Testis (tissue), 3 donors: Measurements from ENCODE around the gene AUTS2. TPM values are rescaled to one million over a fixed set of nuclear protein-coding genes. Genes with fewer than 3 reads are reported as not detected.

ENCODE experiments used
- DNase-seq: peaks from one replicate; pipeline ENCODE4 v3.0.0-alpha.2; 2019
- H3K27ac ChIP-seq, 2 donors: fragments of 200-600 bp; sonication (generic); one replicate each; pipeline ENCODE4 v1.5.1; 2019
- H3K27me3 ChIP-seq: fragments of 200-600 bp; sonication (generic); one replicate; pipeline ENCODE4 v1.5.1; 2019
- H3K36me3 ChIP-seq: fragments of 200-600 bp; sonication (generic); one replicate; pipeline ENCODE4 v1.5.1; 2017; ENCODE audit warnings: low read depth; ENCODE audit errors: missing control alignments
- H3K4me1 ChIP-seq: fragments of 200-600 bp; sonication (generic); one replicate; pipeline ENCODE4 v1.5.1; 2019
- H3K4me3 ChIP-seq, 2 donors: fragments of 200-600 bp; sonication (generic); one replicate each; pipeline ENCODE4 v1.5.1; 2017 to 2019
- H3K9me3 ChIP-seq: fragments of 200-600 bp; sonication (generic); one replicate; pipeline ENCODE4 v1.5.1; 2017
- POLR2A ChIP-seq: fragments of 450-650 bp; IDR thresholded peaks from one replicate; pipeline ENCODE4 v1.6.1; 2017; ENCODE audit warnings: antibody characterized with exemption, mild to moderate bottlenecking, moderate library complexity
- WGBS, 2 donors: methylation state at CpG; one replicate each; pipeline ENCODE4 v1.1.5; 2018; 5-methylcytosine and 5-hydroxymethylcytosine counted together
- intact Hi-C: fragments of 100-400 bp; cut with DNase I; formaldehyde crosslinking; loops from one replicate; pipeline ENCODE4 v1.15.1; 2023; ENCODE audit warnings: low total_unique reads
- polyA plus RNA-seq: library from polyadenylated mRNA; stranded (reverse); fragments of 350-450 nt; fragmentation: Illumina TruSeq; extraction: RNeasy Lipid Tissue Mini Kit (QIAGEN cat#74804); gene quantifications from one replicate; pipeline ENCODE4 v1.2.3, GENCODE V29; 2014; ENCODE audit warnings: low read depth, low replicate concordance; ENCODE audit not compliant: insufficient read depth
- total RNA-seq, 2 donors: library from RNA; depleted of rRNA; stranded (reverse); fragments of >200 nt; gene quantifications; one replicate each; pipeline ENCODE4 v1.2.3, GENCODE V29; 2016
- TF ChIP-seq, protein P1 (sequence below), 3 experiments: fragments of 450-650 bp in 2 of 3; fragments of 200-600 bp in 1 of 3; sonication (generic) in 1 of 3; IDR thresholded peaks; one replicate each; pipeline ENCODE4 v1.5.1; 2016 to 2019; ENCODE audit warnings: antibody characterized with exemption in 3 of 3, mild to moderate bottlenecking in 2 of 3, moderate library complexity in 1 of 3

AUTS2 gene
- total and polyA plus RNA-seq, 3 donors from 2014 or later, result 21.3 to 75.5 (median 56.1) TPM

DNA sequence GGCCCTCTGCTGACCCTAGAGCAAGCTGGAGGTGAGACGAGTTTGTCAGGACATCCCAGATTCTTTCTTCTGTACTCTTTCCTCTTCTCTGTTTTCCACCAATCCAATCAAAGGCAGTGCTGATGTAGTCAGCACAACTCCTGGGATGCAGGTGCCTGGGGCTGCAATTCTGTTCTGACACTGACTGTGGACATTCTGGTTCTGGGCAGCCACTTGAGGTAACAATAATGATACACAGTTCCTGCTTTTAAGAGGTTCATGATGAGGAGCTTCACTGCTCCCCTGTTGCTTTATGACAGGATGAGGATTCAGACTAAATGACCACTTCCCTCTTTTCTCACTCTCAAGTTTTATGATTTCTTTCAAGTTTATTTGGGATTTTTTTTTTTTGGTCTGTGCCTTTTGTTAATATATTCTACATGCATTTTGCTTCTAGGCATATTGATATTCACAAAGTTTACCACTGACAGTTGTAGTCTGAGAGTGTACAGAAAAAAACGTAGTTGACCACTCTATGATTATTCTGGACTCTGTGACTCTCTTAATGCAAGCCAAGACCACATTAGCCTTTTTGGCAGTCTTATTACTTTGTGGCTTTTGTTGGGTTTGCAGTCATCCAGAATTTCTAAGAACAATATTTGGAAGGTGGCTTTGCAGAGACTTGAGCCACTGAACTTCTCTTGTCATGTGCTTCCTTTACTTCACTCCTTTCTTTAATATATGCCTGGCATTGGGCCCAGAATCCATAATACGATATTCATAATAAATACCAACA lies 247.6 kb downstream of the AUTS2 start:
- Histone ChIP-seq H3K9me3 (no peaks in the 10 kb centered on the region), H3K27ac (no peak overlapping the region), H3K27me3 (no peaks in the 10 kb centered on the region), H3K4me3 (no peak overlapping the region), H3K4me1 (no peaks in the 10 kb centered on the region), H3K36me3 (no peaks in the 10 kb centered on the region)
- intact Hi-C loops, result no loop called here
- TF ChIP-seq POLR2A, result no peak
- TF ChIP-seq, protein P1, sequence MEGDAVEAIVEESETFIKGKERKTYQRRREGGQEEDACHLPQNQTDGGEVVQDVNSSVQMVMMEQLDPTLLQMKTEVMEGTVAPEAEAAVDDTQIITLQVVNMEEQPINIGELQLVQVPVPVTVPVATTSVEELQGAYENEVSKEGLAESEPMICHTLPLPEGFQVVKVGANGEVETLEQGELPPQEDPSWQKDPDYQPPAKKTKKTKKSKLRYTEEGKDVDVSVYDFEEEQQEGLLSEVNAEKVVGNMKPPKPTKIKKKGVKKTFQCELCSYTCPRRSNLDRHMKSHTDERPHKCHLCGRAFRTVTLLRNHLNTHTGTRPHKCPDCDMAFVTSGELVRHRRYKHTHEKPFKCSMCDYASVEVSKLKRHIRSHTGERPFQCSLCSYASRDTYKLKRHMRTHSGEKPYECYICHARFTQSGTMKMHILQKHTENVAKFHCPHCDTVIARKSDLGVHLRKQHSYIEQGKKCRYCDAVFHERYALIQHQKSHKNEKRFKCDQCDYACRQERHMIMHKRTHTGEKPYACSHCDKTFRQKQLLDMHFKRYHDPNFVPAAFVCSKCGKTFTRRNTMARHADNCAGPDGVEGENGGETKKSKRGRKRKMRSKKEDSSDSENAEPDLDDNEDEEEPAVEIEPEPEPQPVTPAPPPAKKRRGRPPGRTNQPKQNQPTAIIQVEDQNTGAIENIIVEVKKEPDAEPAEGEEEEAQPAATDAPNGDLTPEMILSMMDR (IDR thresholded peaks at IDR 0.05), result no peak
- WGBS, 2 donors, result 62 to 79% methylated on average over 3 of the region's 3 CpGs
- DNase-seq, result no peak

DNA sequence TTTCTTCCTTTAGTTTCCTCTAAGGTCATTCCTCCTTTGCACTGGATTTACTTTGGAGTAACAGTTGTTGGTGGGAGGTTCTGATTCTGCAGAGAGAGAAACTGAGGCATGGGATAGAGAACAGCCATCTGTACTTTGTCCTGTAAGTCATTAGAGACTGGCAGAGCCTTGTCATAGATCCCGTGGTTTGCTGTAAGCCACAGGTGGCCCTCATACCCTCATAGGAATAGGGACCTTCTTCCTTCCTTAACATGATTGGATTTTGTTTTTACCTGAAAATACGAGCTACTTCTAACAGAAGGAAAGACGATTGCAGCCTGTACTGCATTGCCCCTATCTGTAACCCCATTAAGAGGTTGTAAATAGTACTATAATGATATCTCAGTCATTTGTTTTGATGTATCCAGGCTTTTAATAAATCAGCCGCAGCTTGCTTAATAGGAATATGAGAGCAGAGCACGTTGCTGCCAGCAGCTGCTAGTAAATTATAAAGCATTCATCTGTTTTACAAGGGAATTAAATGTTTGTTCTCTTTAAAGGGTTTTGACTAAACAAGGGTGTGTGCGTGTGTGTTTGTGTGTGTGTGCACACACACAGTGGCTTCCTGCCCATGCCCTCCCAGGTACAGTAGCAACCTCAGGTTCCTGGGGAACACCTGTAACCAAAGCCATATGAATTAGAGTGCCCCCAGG lies 249.8 kb downstream of the AUTS2 start:
- no peak for DNase-seq
- Histone ChIP-seq H3K4me3 (no peak overlapping the region), H3K9me3 (no peaks in the 10 kb centered on the region), H3K27ac (no peak overlapping the region), H3K4me1 (no peaks in the 10 kb centered on the region), H3K36me3 (no peaks in the 10 kb centered on the region), H3K27me3 (no peaks in the 10 kb centered on the region)
- 59 to 66% methylated on average over 6 of the region's 6 CpGs for WGBS, 2 donors
- TF ChIP-seq POLR2A, result no peak
- TF ChIP-seq, protein P1 (IDR thresholded peaks at IDR 0.05), result no peak
- intact Hi-C loops, result no loop called here

- intact Hi-C loops, result no loop called here
- DNase-seq, result no peak
- WGBS, 2 donors, result 76% methylated on average over 2 of the region's 2 CpGs
- Histone ChIP-seq H3K4me1 (no peaks in the 10 kb centered on the region), H3K9me3 (no peaks in the 10 kb centered on the region), H3K27me3 (no peaks in the 10 kb centered on the region), H3K4me3 (no peak overlapping the region), H3K27ac (no peak overlapping the region), H3K36me3 (no peaks in the 10 kb centered on the region)
- no peak for TF ChIP-seq POLR2A
- TF ChIP-seq, protein P1 (IDR thresholded peaks at IDR 0.05), result no peak
Observed at GRCh38 chr7:69849268-69849667, 251.0 kb downstream of the AUTS2 start.

DNA sequence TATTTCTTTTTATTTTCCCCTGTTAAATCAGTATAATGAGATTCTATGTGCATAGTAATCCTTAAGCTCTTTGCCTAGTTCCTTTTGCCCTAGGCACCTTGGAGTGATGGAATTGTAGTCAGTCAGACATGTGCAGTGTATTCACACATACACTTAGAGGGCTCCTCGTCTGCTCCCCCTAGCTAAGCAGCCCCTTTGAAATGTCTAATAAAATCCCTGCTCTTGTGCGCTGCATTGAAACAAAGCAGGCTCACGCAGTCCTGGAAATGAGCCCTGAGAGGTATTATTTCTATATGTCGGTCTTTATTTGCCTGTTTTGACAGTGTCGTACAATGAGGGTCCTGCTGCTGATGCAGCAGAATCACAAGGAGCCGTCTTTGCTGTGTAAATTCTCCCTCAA lies 258.7 kb downstream of the AUTS2 start:
- WGBS, 2 donors, result 88 to 95% methylated on average over 6 of the region's 6 CpGs
- TF ChIP-seq POLR2A, result no peak
- TF ChIP-seq, protein P1 (IDR thresholded peaks at IDR 0.05), result no peak
- H3K4me1 ChIP-seq, result no peaks in the 10 kb centered on the region
- H3K27ac ChIP-seq, result no peak overlapping the region
- no peak overlapping the region for H3K4me3 ChIP-seq
- no peaks in the 10 kb centered on the region for H3K36me3 ChIP-seq
- no peaks in the 10 kb centered on the region for H3K27me3 ChIP-seq
- DNase-seq, result no peak
- H3K9me3 ChIP-seq, result no peaks in the 10 kb centered on the region
- intact Hi-C loops, result no loop called here
